Head of caudate nucleus (tissue), 42 donors: Measurements from ENCODE around the gene NAA15.
"Not testable (repeated sequence)": the region's sequence is repeated elsewhere in the genome, so short reads cannot be mapped to it uniquely, and the experiment has no call there.

Experiments
- DNase-seq, 42 donors: peaks; one replicate each; pipeline versions ENCODE4 v3.0.0 to v3.0.0-alpha.2; 2020 to 2021; ENCODE audit warnings: mixed read lengths in 7 of 42
- intact Hi-C: fragments of 100-400 bp; cut with DNase I; formaldehyde crosslinking; loops from one replicate; pipeline ENCODE4 v1.15.0; 2022

The NAA15 gene

GRCh38 chr4:139295206-139295941 lies 5.9 kb upstream of the NAA15 start:
- peak; percentile 96 to 100 (median 99) for DNase-seq
- intact Hi-C loops, result loop anchor here (2.0 to 5.0 kb wide), 3 partner anchors 119 to 263 kb away; partner anchors contain the start of gene ELF2

- intact Hi-C loops, result loop anchor here (2.0 to 5.0 kb wide), 3 partner anchors 119 to 264 kb away; partner anchors contain the start of gene ELF2
Observed at GRCh38 chr4:139295942-139296299, 5.4 kb upstream of the NAA15 start.

GRCh38 chr4:139297001-139297410 lies 4.3 kb upstream of the NAA15 start:
- intact Hi-C loops, result loop anchor here (5.0 kb wide), 2 partner anchors 200 to 265 kb away; no protein-coding TSS in a partner anchor
- DNase-seq, result no peak

More at GRCh38 chr4:139295942-139296299, 5.4 kb upstream of the NAA15 start:
- DNase-seq, result no peak

- intact Hi-C loops, result loop anchor here (5.0 kb wide), 2 partner anchors 202 to 267 kb away; no protein-coding TSS in a partner anchor
- DNase-seq, result no peak
Observed at GRCh38 chr4:139299536-139299935, 1.8 kb upstream of the NAA15 start.

- DNase-seq, result peak in 4 of 42 donors; percentile 9 to 40 (median 18)
- intact Hi-C loops, result loop anchor here (1.0 to 5.0 kb wide), 2 partner anchors 123 to 218 kb away; partner anchors contain the start of gene ELF2
Observed at GRCh38 chr4:139300431-139301112, 733 bp upstream of the NAA15 start.

GRCh38 chr4:139301821-139302611 lies 711 bp downstream of the NAA15 start, which contains the start of gene NDUFC1:
TSS of gene NDUFC1 (minus strand) at chr4:139302477. CDS start at chr4:139295798, 6,679 bp downstream.
- DNase-seq, result peak in 41 of 42 donors; percentile 31 to 79 (median 56)

GRCh38 chr4:139304920-139305319 lies 3.6 kb downstream of the NAA15 start:
- DNase-seq, result no peak
- intact Hi-C loops, result loop anchor here (5.0 kb wide), 1 partner anchor 223 kb away; no protein-coding TSS in a partner anchor

More at GRCh38 chr4:139301821-139302611, 711 bp downstream of the NAA15 start, which contains the start of gene NDUFC1:
- intact Hi-C loops, result loop anchor here (1.0 to 5.0 kb wide), 2 partner anchors 125 to 220 kb away; partner anchors contain the start of gene ELF2

GRCh38 chr4:139311909-139312308 lies 10.6 kb downstream of the NAA15 start:
- intact Hi-C loops, result no loop called here
- DNase-seq, result no peak

- DNase-seq, result no peak
- intact Hi-C loops, result no loop called here
Observed at GRCh38 chr4:139312552-139313332, 11.4 kb downstream of the NAA15 start.

GRCh38 chr4:139313414-139313813 lies 12.1 kb downstream of the NAA15 start:
- intact Hi-C loops, DNase-seq: not testable (repeated sequence)

GRCh38 chr4:139314047-139314800 lies 12.9 kb downstream of the NAA15 start:
- no peak for DNase-seq
- intact Hi-C loops, result no loop called here

GRCh38 chr4:139315221-139315675 lies 13.9 kb downstream of the NAA15 start:
- DNase-seq, result no peak
- intact Hi-C loops, result no loop called here

GRCh38 chr4:139316733-139317132 lies 15.4 kb downstream of the NAA15 start:
- DNase-seq, result no peak
- intact Hi-C loops, result no loop called here

- no peak for DNase-seq
- intact Hi-C loops, result no loop called here
Observed at GRCh38 chr4:139317635-139318034, 16.3 kb downstream of the NAA15 start.

GRCh38 chr4:139319571-139319970 lies 18.3 kb downstream of the NAA15 start:
- intact Hi-C loops, result no loop called here
- DNase-seq, result no peak

- DNase-seq, intact Hi-C loops: not testable (repeated sequence)
Observed at GRCh38 chr4:139322070-139322469, 20.8 kb downstream of the NAA15 start.

- DNase-seq, intact Hi-C loops: not testable (repeated sequence)
Observed at GRCh38 chr4:139322541-139322940, 21.2 kb downstream of the NAA15 start.
